ENCODE measurements around the gene C2CD3. TPM values are rescaled to one million over a fixed set of nuclear protein-coding genes. Genes with fewer than 3 reads are reported as not detected.

The C2CD3 gene
- total RNA-seq, 1 donor from 2014 or later: 25.2 TPM

GRCh38 chr11:74014880-74015279 lies 155.9 kb downstream of the C2CD3 start:
- H3K27me3 Mint-ChIP-seq (ENCODE audit: unreplicated experiment): no peaks in the 10 kb centered on the region
- no peak for DNase-seq (ENCODE audit: extremely low spot score, unreplicated experiment)
- peaks cover 14% of the 10 kb centered on the region for H3K36me3 Mint-ChIP-seq (ENCODE audit: unreplicated experiment)
- H3K27ac Mint-ChIP-seq (ENCODE audit: unreplicated experiment): no peak overlapping the region
- no peak overlapping the region for H3K4me3 Mint-ChIP-seq (ENCODE audit: unreplicated experiment)
- H3K4me1 Mint-ChIP-seq (ENCODE audit: unreplicated experiment): peaks cover 16% of the 10 kb centered on the region
- no peaks in the 10 kb centered on the region for H3K9me3 Mint-ChIP-seq (ENCODE audit: unreplicated experiment)
- no peak for TF ChIP-seq CTCF (IDR thresholded peaks at IDR 0.05)

- H3K36me3 Mint-ChIP-seq (ENCODE audit: unreplicated experiment): peaks cover 14% of the 10 kb centered on the region
- no peak overlapping the region for H3K27ac Mint-ChIP-seq (ENCODE audit: unreplicated experiment)
- H3K9me3 Mint-ChIP-seq (ENCODE audit: unreplicated experiment): no peaks in the 10 kb centered on the region
- H3K4me1 Mint-ChIP-seq (ENCODE audit: unreplicated experiment): peaks cover 6% of the 10 kb centered on the region
- DNase-seq (ENCODE audit: extremely low spot score, unreplicated experiment): no peak
- TF ChIP-seq CTCF (IDR thresholded peaks at IDR 0.05): no peak
- H3K27me3 Mint-ChIP-seq (ENCODE audit: unreplicated experiment): no peaks in the 10 kb centered on the region
- H3K4me3 Mint-ChIP-seq (ENCODE audit: unreplicated experiment): no peak overlapping the region
Measured at GRCh38 chr11:74013141-74013540, 157.7 kb downstream of the C2CD3 start.

GRCh38 chr11:74012074-74012809 lies 158.6 kb downstream of the C2CD3 start:
- Mint-ChIP-seq H3K27ac (ENCODE audit: unreplicated experiment) (no peak overlapping the region), H3K36me3 (ENCODE audit: unreplicated experiment) (peaks cover 13% of the 10 kb centered on the region), H3K27me3 (ENCODE audit: unreplicated experiment) (no peaks in the 10 kb centered on the region), H3K9me3 (ENCODE audit: unreplicated experiment) (no peaks in the 10 kb centered on the region), H3K4me3 (ENCODE audit: unreplicated experiment) (no peak overlapping the region), H3K4me1 (ENCODE audit: unreplicated experiment) (peaks cover 6% of the 10 kb centered on the region)
- no peak for DNase-seq (ENCODE audit: extremely low spot score, unreplicated experiment)
- no peak for TF ChIP-seq CTCF (IDR thresholded peaks at IDR 0.05)

- Mint-ChIP-seq H3K4me1 (ENCODE audit: unreplicated experiment) (peaks cover 6% of the 10 kb centered on the region), H3K36me3 (ENCODE audit: unreplicated experiment) (peaks cover 6% of the 10 kb centered on the region), H3K27ac (ENCODE audit: unreplicated experiment) (no peak overlapping the region), H3K9me3 (ENCODE audit: unreplicated experiment) (no peaks in the 10 kb centered on the region), H3K27me3 (ENCODE audit: unreplicated experiment) (no peaks in the 10 kb centered on the region), H3K4me3 (ENCODE audit: unreplicated experiment) (no peak overlapping the region)
- DNase-seq (ENCODE audit: extremely low spot score, unreplicated experiment): no peak
- no peak for TF ChIP-seq CTCF (IDR thresholded peaks at IDR 0.05)
Measured at GRCh38 chr11:74011360-74012073, 159.3 kb downstream of the C2CD3 start.

Measured in osteocyte (in vitro differentiated cells).